Activated CD4-positive, alpha-beta T cell treated with anti-CD3 and anti-CD28 coated beads, Interleukin-2, amount 10 ng/mL, durations not matched to agents 7 days and 5 days (primary cell): ENCODE results near the gene RPS27A. TPM values are rescaled to one million over a fixed set of nuclear protein-coding genes. Genes with fewer than 3 reads are reported as not detected.
"Not testable (repeated sequence)": the region's sequence is repeated elsewhere in the genome, so short reads cannot be mapped to it uniquely, and the experiment has no call there.

Source experiments
- CTCF ChIA-PET: fragments of 350-600 bp; sonication (Branson Sonifier 250); formaldehyde crosslinking; loops from one replicate; lab custom pipeline; 2021; ENCODE audit warnings: antibody characterized with exemption; lab: Charles Lee
- POLR2A ChIA-PET: fragments of 350-600 bp; sonication (Branson Sonifier 250); formaldehyde crosslinking; loops from one replicate; lab custom pipeline; 2021; ENCODE audit warnings: antibody characterized with exemption; lab: Charles Lee
- DNase-seq: peaks from one replicate; pipeline ENCODE4 v3.0.0-alpha.2; 2020
- H3K27ac Mint-ChIP-seq: one replicate; pipeline ENCODE4 v1.8.0; 2021; ENCODE audit warnings: mild to moderate bottlenecking, moderate library complexity, mixed read lengths
- H3K27me3 Mint-ChIP-seq: one replicate; pipeline ENCODE4 v1.8.0; 2021; ENCODE audit warnings: mixed read lengths
- H3K36me3 Mint-ChIP-seq: one replicate; pipeline ENCODE4 v1.8.0; 2021; ENCODE audit warnings: low read depth, mixed read lengths
- H3K4me1 Mint-ChIP-seq: one replicate; pipeline ENCODE4 v1.8.0; 2021; ENCODE audit warnings: mixed read lengths
- H3K4me3 Mint-ChIP-seq: one replicate; pipeline ENCODE4 v1.8.0; 2021; ENCODE audit warnings: mild to moderate bottlenecking, moderate library complexity, mixed read lengths
- H3K9me3 Mint-ChIP-seq: one replicate; pipeline ENCODE4 v1.8.0; 2021; ENCODE audit warnings: mixed read lengths
- total RNA-seq, 2 experiments: library from RNA; stranded (reverse); gene quantifications; one replicate each; pipeline ENCODE4 v1.2.3, GENCODE V29; 2021

The RPS27A gene
- total RNA-seq = 100 to 1,000 TPM; 788 to 945 TPM

DNA sequence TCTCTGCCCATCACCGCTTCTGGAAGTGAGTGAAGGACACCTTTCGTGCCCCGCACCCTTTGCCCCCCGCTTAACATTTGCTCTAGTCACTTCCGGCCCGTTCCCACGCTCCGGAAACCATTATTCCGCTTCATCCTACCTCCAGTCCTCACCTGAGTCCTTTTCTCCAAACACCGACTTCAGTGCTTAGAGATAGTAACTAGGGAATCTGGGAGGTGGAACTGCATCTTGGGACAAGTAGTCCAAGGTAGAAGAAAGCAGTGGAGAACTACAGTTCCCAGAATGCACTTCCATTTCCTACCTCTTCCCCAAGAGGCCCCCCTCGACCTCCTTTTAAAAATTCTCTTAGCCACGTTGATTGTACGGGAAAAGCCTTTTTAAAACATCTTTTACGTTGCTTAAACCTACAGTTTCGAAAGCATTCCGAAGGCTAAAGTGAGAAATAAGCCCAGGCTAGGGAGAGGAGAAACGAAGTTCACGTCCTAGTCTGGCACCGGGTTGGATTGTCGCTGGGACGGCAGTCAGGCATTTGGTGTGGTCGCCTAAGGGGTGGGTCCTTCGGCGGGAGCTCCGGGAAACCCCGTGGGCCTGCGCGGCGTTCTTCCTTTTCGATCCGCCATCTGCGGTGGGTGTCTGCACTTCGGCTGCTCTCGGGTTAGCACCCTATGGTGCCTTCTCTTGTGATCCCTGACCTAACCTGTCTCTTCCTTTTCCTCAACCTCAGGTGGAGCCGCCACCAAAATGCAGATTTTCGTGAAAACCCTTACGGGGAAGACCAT is at the start of gene RPS27A, which contains the start of gene CLHC1:
Gene RPS27A, plus strand, starts transcription at position 605 of the 779 bp plus-strand sequence. Its CDS starts 137 bp downstream, at position 742.
Gene CLHC1, minus strand, starts transcription at position 210 of the 779 bp plus-strand sequence. CDS start 9,882 bp downstream, outside the sequence.
- POLR2A ChIA-PET = interaction anchor here (0.6 to 0.8 kb wide), 2 partner anchors 23 to 287 kb away, joined by 3 to 4 read pairs; partner anchors contain the start of gene CFAP36
- Mint-ChIP-seq H3K9me3 (no peaks in the 10 kb centered on the region), H3K36me3 (peaks cover 60% of the 10 kb centered on the region), H3K4me3 (peak within 1 kb of the TSS; percentile 100), H3K4me1 (peaks cover 62% of the 10 kb centered on the region), H3K27me3 (no peaks in the 10 kb centered on the region), H3K27ac (peak within 1 kb of the TSS; percentile 93)
- DNase-seq = peak; percentile 93
- CTCF ChIA-PET = interaction anchor here (0.5 to 1.1 kb wide), 7 partner anchors 8 to 1113 kb away, joined by 3 to 7 read pairs (median 3); partner anchors contain the start of gene CCDC88A

DNA sequence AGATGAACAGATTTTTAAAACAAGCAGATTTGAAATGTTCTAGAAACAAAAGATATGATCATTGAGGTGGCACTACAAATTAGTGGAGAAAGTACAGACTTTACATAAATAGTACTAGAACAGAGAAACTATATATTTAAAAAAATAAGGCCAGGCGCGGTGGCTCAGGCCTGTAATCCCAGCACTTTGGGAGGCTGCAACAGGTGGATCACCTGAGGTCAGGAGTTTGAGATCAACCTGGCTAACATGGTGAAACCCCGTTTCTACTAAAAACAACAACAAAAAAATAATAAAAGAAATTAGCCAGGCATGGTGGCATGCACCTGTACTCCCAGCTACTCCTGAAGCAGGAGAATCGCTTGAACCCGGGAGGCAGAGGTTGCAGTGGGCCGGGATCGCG is 45.7 kb upstream of the RPS27A start:
- CTCF ChIA-PET, H3K4me3 Mint-ChIP-seq, H3K27me3 Mint-ChIP-seq, H3K27ac Mint-ChIP-seq, H3K4me1 Mint-ChIP-seq, H3K9me3 Mint-ChIP-seq, POLR2A ChIA-PET, DNase-seq, H3K36me3 Mint-ChIP-seq: not testable (repeated sequence)

DNA sequence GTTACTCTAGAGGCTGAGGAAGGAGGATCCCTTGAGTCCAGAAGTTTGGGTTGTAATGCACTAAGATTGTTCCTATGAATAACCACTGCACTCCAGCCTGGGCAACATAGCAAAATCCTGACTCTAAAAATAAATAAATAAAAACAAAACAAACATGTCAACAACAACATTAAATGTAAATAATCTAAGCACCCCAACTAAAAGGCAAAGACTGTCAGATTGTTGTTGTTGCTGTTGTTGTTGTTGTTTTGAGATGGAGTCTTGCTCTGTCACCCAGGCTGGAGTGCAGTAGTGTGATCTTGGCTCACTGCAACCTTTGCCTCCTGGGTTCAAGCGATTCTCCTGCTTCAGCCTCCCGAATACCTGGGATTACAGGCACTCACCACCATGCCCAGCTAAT is 40.6 kb upstream of the RPS27A start:
- DNase-seq, H3K9me3 Mint-ChIP-seq, H3K4me1 Mint-ChIP-seq, H3K4me3 Mint-ChIP-seq, H3K27ac Mint-ChIP-seq, CTCF ChIA-PET, POLR2A ChIA-PET, H3K27me3 Mint-ChIP-seq: not testable (repeated sequence)
- peaks cover 11% of the 10 kb centered on the region for H3K36me3 Mint-ChIP-seq

DNA sequence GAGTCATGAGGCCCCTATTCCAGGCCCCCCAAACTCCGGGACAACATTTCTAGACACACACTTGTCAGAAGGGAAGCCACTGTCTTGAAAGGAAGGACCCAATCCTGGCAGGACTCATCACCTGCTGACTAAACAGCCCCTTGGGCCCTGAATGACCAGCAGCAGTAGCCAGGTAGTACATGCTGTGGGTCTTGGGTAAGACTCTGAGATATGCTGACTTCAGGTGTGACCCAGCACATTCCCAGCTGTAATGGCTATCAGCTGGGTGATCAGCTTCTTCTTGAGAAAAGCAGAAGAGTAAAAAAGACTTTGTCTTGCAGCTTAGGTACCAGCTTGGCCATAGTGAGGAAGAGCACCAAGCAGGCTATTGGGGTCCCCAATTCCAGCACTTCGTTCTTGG is 36.0 kb upstream of the RPS27A start:
- Mint-ChIP-seq H3K27me3 (no peaks in the 10 kb centered on the region), H3K9me3 (peaks cover 9% of the 10 kb centered on the region), H3K4me1 (no peaks in the 10 kb centered on the region), H3K36me3 (peaks cover 31% of the 10 kb centered on the region), H3K27ac (no peak overlapping the region), H3K4me3 (no peak overlapping the region)
- ChIA-PET CTCF (interaction anchor here (0.6 kb wide), 1 partner anchor 442 kb away, joined by 3 read pairs; no protein-coding TSS in a partner anchor), POLR2A (no interaction called here)
- DNase-seq = no peak

DNA sequence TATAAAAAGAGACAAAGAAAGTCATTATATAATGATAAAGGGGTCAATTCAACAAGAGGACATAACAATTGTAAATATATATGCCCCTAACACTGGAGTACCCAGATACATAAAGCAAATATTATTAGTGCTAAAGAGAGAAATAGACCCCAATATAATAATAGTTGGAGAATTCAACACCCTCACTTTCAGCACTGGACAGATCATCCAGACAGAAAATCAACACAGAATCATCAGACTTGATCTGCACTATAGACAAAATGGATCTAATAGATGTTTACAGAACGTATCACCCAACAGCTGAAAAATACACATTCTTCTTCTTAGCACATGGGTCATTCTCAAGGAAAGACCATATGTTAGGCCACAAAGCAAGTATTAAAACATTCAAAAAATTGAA is 32.1 kb upstream of the RPS27A start:
- POLR2A ChIA-PET = no interaction called here
- no peak overlapping the region for H3K4me3 Mint-ChIP-seq
- peaks cover 13% of the 10 kb centered on the region for H3K9me3 Mint-ChIP-seq
- peaks cover 43% of the 10 kb centered on the region for H3K36me3 Mint-ChIP-seq
- DNase-seq = no peak
- H3K27me3 Mint-ChIP-seq = no peaks in the 10 kb centered on the region
- no peak overlapping the region for H3K27ac Mint-ChIP-seq
- H3K4me1 Mint-ChIP-seq = no peaks in the 10 kb centered on the region
- CTCF ChIA-PET = no interaction called here

DNA sequence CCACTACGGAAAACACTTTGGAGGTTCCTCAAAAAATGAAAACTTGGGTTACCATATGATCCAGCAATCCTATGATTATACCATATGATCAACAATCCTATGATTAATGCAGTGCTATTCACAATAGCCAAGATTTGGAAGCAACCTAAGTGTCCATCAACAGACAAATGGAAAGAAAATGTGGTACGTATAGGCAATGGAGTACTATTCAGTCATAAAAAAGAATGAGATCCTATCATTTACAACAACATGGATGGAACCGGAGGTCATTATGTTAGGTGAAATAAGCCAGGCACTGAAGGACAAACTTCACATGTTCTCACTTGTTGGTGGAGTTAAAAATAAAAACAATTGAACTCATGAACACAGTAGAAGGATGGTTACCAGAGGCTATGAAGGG is 28.0 kb upstream of the RPS27A start:
- peaks cover 25% of the 10 kb centered on the region for H3K36me3 Mint-ChIP-seq
- H3K4me1 Mint-ChIP-seq = no peaks in the 10 kb centered on the region
- H3K9me3 Mint-ChIP-seq = peaks cover 8% of the 10 kb centered on the region
- H3K4me3 Mint-ChIP-seq = no peak overlapping the region
- no peak overlapping the region for H3K27ac Mint-ChIP-seq
- DNase-seq = no peak
- POLR2A ChIA-PET = no interaction called here
- no peaks in the 10 kb centered on the region for H3K27me3 Mint-ChIP-seq
- CTCF ChIA-PET = no interaction called here

DNA sequence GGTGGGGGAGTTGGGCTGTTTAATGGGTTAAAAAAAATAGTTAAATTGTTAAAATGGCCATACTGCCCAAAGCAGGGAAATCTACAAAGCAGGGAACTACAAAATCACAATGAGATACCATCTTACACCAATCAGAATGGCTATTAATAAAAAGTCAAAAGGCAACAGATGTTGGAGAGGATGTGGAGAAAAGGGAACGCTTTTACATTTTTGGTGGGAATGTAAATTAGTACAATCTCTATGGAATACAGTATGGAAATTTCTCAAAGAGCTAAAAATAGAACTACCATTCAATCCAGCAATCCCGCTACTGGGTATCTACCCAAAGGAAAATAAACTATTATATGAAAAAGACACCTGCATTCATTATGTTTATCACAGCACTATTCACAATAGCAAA is 27.5 kb upstream of the RPS27A start:
- H3K27me3 Mint-ChIP-seq = no peaks in the 10 kb centered on the region
- ChIA-PET CTCF (interaction anchor here (0.6 kb wide), 1 partner anchor 57 kb away, joined by 3 read pairs; no protein-coding TSS in a partner anchor), POLR2A (no interaction called here)
- H3K4me1 Mint-ChIP-seq = no peaks in the 10 kb centered on the region
- H3K27ac Mint-ChIP-seq = no peak overlapping the region
- no peak for DNase-seq
- no peak overlapping the region for H3K4me3 Mint-ChIP-seq
- H3K36me3 Mint-ChIP-seq = peaks cover 23% of the 10 kb centered on the region
- H3K9me3 Mint-ChIP-seq = peaks cover 6% of the 10 kb centered on the region

DNA sequence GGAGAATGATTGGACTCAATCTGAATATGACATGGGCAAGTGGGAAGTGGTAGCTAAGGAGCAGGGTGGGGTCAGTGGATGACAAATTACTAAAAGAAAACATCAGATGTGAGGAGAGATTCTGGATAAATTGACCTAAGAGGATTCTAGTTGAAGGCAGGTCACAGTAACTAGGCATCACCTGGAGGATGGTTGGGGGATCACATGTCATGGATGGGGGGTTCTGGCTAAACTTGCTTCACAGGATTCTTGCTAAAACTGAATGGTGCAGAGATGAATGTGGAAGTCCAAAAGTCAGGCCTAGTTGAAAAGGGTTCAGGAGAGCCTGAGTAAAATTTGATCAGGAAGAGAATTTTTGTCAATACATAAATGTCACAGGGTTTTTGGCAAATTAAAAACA is 18.7 kb upstream of the RPS27A start:
- H3K4me1 Mint-ChIP-seq = no peaks in the 10 kb centered on the region
- H3K27ac Mint-ChIP-seq = no peak overlapping the region
- H3K36me3 Mint-ChIP-seq = peaks cover 3% of the 10 kb centered on the region
- peaks cover 2% of the 10 kb centered on the region for H3K27me3 Mint-ChIP-seq
- H3K4me3 Mint-ChIP-seq = no peak overlapping the region
- ChIA-PET POLR2A (no interaction called here), CTCF (interaction anchor here (1.2 kb wide), 1 partner anchor 11 kb away, joined by 3 read pairs; no protein-coding TSS in a partner anchor)
- H3K9me3 Mint-ChIP-seq = no peaks in the 10 kb centered on the region
- DNase-seq = no peak

DNA sequence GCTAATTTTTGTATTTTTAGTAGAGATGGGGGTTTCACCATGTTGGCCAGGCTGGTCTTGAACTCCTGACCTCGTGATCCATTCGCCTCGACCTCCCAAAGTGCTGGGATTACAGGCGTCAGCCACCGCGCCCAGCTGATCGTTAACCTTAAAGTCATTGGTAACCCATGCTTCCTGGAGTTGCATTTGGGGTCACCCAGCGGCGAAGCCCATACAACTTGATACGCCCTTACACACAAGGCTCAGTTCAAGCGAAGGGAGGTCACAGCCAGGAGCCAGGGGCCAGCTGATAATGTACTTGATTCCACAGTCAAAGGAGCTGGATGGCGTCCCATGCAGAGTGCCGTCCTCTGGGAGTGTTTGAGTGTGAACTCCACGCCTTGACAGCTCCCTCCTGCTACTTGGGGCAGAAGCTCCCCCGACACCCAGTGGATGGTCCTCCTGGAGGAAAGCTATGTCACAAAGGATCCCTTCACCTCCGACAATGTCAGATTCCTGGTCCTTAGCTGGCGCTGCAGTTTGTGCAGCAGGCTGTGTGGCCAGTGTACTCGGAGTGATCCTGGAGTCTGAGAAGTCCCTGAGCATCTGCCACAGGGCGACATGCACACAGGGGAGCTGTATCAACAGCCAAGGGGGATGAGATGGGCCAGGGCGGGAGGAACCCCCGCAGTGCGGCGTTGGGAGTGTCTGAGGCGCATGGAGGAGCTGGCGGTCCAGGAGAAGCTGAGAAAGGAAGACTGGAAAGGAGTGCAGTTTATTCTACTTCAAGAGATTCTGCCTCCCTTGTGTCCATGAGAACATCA is 8.3 kb upstream of the RPS27A start:
- no peaks in the 10 kb centered on the region for H3K27me3 Mint-ChIP-seq
- H3K4me1 Mint-ChIP-seq = peaks cover 37% of the 10 kb centered on the region
- H3K9me3 Mint-ChIP-seq = no peaks in the 10 kb centered on the region
- peak overlapping the region; percentile 92 for H3K27ac Mint-ChIP-seq
- ChIA-PET POLR2A (interaction anchor here (0.7 kb wide), 1 partner anchor 350 kb away, joined by 5 read pairs; no protein-coding TSS in a partner anchor), CTCF (interaction anchor here (0.6 to 1.8 kb wide), 5 partner anchors 9 to 214 kb away, joined by 3 read pairs; partner anchors contain the start of gene RPS27A)
- H3K4me3 Mint-ChIP-seq = peak overlapping the region; percentile 74
- H3K36me3 Mint-ChIP-seq = peaks cover 14% of the 10 kb centered on the region
- DNase-seq = no peak

DNA sequence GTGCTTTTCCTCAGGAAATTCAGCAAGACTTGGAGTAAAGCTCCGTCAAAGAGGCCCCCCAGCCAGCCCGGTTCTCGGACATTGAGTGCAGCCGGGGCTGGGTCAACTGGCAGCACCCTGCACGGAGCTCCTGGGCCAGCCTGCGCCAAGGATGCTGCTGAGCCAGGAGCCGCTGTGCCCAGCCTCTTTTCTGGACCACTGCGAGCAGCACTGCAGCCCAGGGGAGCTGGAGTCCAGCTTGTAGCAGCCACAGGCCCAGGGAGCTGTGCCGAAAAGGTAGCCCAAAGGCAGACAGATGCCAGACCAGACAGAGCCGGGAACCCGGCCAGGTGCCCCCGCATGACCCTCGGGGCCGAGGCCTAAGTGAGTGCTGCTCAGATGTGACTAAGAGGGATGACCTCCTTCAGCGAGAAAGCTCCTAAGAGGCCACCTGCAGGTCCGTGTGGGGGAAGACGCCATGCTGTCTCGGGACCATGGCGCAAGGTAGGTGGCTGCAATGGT is 7.7 kb upstream of the RPS27A start:
- Mint-ChIP-seq H3K9me3 (no peaks in the 10 kb centered on the region), H3K4me1 (peaks cover 40% of the 10 kb centered on the region), H3K27ac (no peak overlapping the region), H3K36me3 (peaks cover 16% of the 10 kb centered on the region), H3K4me3 (no peak overlapping the region), H3K27me3 (no peaks in the 10 kb centered on the region)
- no peak for DNase-seq
- ChIA-PET POLR2A (no interaction called here), CTCF (interaction anchor here (1.0 to 1.8 kb wide), 3 partner anchors 8 to 215 kb away, joined by 3 read pairs; partner anchors contain the start of gene RPS27A)

DNA sequence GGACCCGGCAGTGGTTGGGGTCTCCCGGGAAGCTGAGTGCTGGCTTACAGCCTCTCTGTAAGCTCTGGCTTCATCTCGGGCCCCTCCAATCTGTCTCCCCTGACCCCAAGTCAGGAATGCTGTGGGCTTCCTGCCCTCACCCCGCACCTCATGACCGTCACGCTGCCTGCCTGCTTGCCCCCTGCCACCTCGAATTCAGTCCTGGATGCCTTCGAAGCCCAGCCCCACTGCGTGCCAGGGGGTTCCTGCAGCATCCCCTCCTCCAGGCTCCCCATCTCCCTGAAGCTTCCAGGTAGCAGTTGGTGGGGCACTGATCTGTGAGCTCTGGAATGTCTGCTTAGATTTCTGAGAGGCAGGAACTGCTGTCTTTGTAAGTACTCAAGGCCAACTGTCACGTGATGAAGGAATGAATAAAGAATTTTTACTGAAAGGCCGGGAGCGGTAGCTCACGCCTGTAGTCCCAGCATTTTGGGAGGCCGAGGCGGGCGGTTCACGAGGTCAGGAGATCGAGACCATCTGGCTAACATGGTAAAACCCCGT is 6.9 kb upstream of the RPS27A start:
- H3K4me3 Mint-ChIP-seq = no peak overlapping the region
- ChIA-PET POLR2A (no interaction called here), CTCF (interaction anchor here (1.8 kb wide), 1 partner anchor 12 kb away, joined by 3 read pairs; no protein-coding TSS in a partner anchor)
- H3K4me1 Mint-ChIP-seq = peaks cover 47% of the 10 kb centered on the region
- H3K36me3 Mint-ChIP-seq = peaks cover 22% of the 10 kb centered on the region
- H3K27ac Mint-ChIP-seq = no peak overlapping the region
- H3K9me3 Mint-ChIP-seq = no peaks in the 10 kb centered on the region
- H3K27me3 Mint-ChIP-seq = no peaks in the 10 kb centered on the region
- no peak for DNase-seq

DNA sequence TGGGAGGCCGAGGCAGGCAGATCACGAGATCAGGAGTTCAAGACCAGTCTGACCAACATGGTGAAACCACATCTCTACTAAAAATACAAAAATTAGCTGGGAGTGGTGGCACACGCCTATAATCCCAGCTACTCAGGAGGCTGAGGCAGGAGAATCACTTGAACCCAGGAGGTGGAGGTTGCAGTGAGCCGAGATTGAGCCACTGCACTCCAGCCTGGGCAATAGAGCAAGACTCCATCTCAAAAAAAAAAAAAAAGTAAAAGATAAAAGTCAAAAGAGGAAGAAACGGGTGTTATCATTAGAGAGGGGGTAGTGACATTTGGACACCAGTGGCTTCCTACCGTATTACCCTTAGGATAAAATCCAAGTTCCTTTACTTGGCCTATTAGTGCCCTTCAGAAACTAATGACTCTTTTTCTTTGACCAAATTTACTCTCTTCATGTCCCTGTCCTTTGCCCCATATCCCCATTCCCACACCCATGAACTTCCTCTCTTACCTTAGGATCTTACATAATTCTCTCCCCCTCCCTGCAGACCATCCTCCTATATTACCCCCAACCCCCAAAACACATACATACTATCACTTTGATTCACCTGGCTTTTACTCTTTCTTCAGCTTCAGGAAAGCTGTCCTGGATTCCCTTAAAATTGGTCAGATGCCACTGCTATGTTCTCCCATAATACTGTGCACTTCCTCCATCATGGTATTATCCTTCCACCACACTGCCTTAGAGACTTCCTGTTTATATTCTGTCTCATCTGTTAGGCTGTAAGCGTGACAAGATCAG is 4.9 kb upstream of the RPS27A start:
- H3K9me3 Mint-ChIP-seq, CTCF ChIA-PET, H3K27me3 Mint-ChIP-seq, POLR2A ChIA-PET, DNase-seq: not testable (repeated sequence)
- peak overlapping the region; percentile 47 for H3K4me3 Mint-ChIP-seq
- H3K36me3 Mint-ChIP-seq = peaks cover 23% of the 10 kb centered on the region
- peaks cover 41% of the 10 kb centered on the region for H3K4me1 Mint-ChIP-seq
- H3K27ac Mint-ChIP-seq = peak overlapping the region; percentile 83
